HepG2 (cell line): ENCODE data around the gene CXXC5. TPM values are rescaled to one million over a fixed set of nuclear protein-coding genes. Genes with fewer than 3 reads are reported as not detected.

Experiments
- CCAR2 ChIP-seq: fragments of 200-400 bp; formaldehyde crosslinking; optimal IDR thresholded peaks from 2 replicates; pipeline ENCODE3; 2018; ENCODE audit warnings: low read depth, mild to moderate bottlenecking, low read length, moderate library complexity
- FOXP1 ChIP-seq, 2 experiments: fragments of 450-650 bp in 1 of 2; IDR thresholded peaks; 2 replicates each; pipeline ENCODE4 v1.6.1; 2017 to 2018; ENCODE audit warnings: antibody characterized with exemption in 1 of 2
- GZF1 ChIP-seq: sonication (generic); formaldehyde crosslinking; IDR thresholded peaks from 2 replicates; pipeline ENCODE4 v1.5.1; 2020; ENCODE audit warnings: mild to moderate bottlenecking, missing genetic modification reagents
- PAF1 ChIP-seq: IDR thresholded peaks from 2 replicates; pipeline ENCODE4 v1.6.1; 2016; ENCODE audit warnings: missing genetic modification reagents, missing compliant biosample characterization
- SP140L ChIP-seq: sonication (generic); formaldehyde crosslinking; IDR thresholded peaks from 2 replicates; pipeline ENCODE4 v1.4.0; 2020; ENCODE audit warnings: missing genetic modification reagents, borderline replicate concordance
- SRSF1 ChIP-seq: fragments of 200-400 bp; formaldehyde crosslinking; optimal IDR thresholded peaks from 2 replicates; pipeline ENCODE3; 2017; ENCODE audit warnings: mild to moderate bottlenecking, low read depth, low read length, moderate library complexity
- TEAD3 ChIP-seq: optimal IDR thresholded peaks from 2 replicates; pipeline ENCODE3; 2016; ENCODE audit warnings: borderline replicate concordance
- ZNF501 ChIP-seq: sonication (generic); formaldehyde crosslinking; IDR thresholded peaks from 2 replicates; pipeline ENCODE4 v1.5.1; 2020; ENCODE audit warnings: mild to moderate bottlenecking, moderate library complexity, missing genetic modification reagents
- polyA plus RNA-seq, 8 experiments: library from polyadenylated mRNA; depleted of rRNA in 3 of 8; stranded (reverse) in 7 of 8; unstranded in 1 of 8; fragments of >200 nt; fragmentation: Illumina TruSeq in 4 of 8; extraction: Trizol in 4 of 8; gene quantifications; 2 replicates each; pipeline versions ENCODE4 v1.2.1 to v1.2.3, GENCODE V29; 2011 to 2016; ENCODE audit warnings: low read depth in 4 of 8, missing spikeins in 1 of 8, mixed read lengths in 1 of 8; ENCODE audit not compliant: insufficient read depth in 1 of 8
- total RNA-seq, 5 experiments: library from RNA; depleted of rRNA; stranded (reverse); fragments of >200 nt; fragmentation: Illumina TruSeq; extraction: Trizol; gene quantifications; 2 replicates each; pipeline ENCODE4 v1.2.3, GENCODE V29; 2016; ENCODE audit warnings: low read depth in 1 of 5
- TF ChIP-seq, protein P1 (sequence below): sonication (generic); formaldehyde crosslinking; IDR thresholded peaks from 2 replicates; pipeline ENCODE4 v1.4.0; 2020; ENCODE audit warnings: mild to moderate bottlenecking, missing genetic modification reagents
- TF ChIP-seq, protein P2 (sequence below): sonication (generic); formaldehyde crosslinking; IDR thresholded peaks from 2 replicates; pipeline ENCODE4 v1.5.1; 2020; ENCODE audit warnings: mild to moderate bottlenecking, missing genetic modification reagents, borderline replicate concordance
- TF ChIP-seq, protein P3 (sequence below): IDR thresholded peaks from 2 replicates; pipeline ENCODE4 v1.6.1; 2018; ENCODE audit warnings: missing genetic modification reagents

CXXC5 gene
- total and polyA plus RNA-seq, 2 of the 13 experiments (the other 11 are each of a cell fraction or from before 2014, with no cell fraction given), result 32.3 to 33.0 TPM

GRCh38 chr5:139707445-139708003 lies 59.4 kb downstream of the CXXC5 start (continued):
- TF ChIP-seq, protein P1, sequence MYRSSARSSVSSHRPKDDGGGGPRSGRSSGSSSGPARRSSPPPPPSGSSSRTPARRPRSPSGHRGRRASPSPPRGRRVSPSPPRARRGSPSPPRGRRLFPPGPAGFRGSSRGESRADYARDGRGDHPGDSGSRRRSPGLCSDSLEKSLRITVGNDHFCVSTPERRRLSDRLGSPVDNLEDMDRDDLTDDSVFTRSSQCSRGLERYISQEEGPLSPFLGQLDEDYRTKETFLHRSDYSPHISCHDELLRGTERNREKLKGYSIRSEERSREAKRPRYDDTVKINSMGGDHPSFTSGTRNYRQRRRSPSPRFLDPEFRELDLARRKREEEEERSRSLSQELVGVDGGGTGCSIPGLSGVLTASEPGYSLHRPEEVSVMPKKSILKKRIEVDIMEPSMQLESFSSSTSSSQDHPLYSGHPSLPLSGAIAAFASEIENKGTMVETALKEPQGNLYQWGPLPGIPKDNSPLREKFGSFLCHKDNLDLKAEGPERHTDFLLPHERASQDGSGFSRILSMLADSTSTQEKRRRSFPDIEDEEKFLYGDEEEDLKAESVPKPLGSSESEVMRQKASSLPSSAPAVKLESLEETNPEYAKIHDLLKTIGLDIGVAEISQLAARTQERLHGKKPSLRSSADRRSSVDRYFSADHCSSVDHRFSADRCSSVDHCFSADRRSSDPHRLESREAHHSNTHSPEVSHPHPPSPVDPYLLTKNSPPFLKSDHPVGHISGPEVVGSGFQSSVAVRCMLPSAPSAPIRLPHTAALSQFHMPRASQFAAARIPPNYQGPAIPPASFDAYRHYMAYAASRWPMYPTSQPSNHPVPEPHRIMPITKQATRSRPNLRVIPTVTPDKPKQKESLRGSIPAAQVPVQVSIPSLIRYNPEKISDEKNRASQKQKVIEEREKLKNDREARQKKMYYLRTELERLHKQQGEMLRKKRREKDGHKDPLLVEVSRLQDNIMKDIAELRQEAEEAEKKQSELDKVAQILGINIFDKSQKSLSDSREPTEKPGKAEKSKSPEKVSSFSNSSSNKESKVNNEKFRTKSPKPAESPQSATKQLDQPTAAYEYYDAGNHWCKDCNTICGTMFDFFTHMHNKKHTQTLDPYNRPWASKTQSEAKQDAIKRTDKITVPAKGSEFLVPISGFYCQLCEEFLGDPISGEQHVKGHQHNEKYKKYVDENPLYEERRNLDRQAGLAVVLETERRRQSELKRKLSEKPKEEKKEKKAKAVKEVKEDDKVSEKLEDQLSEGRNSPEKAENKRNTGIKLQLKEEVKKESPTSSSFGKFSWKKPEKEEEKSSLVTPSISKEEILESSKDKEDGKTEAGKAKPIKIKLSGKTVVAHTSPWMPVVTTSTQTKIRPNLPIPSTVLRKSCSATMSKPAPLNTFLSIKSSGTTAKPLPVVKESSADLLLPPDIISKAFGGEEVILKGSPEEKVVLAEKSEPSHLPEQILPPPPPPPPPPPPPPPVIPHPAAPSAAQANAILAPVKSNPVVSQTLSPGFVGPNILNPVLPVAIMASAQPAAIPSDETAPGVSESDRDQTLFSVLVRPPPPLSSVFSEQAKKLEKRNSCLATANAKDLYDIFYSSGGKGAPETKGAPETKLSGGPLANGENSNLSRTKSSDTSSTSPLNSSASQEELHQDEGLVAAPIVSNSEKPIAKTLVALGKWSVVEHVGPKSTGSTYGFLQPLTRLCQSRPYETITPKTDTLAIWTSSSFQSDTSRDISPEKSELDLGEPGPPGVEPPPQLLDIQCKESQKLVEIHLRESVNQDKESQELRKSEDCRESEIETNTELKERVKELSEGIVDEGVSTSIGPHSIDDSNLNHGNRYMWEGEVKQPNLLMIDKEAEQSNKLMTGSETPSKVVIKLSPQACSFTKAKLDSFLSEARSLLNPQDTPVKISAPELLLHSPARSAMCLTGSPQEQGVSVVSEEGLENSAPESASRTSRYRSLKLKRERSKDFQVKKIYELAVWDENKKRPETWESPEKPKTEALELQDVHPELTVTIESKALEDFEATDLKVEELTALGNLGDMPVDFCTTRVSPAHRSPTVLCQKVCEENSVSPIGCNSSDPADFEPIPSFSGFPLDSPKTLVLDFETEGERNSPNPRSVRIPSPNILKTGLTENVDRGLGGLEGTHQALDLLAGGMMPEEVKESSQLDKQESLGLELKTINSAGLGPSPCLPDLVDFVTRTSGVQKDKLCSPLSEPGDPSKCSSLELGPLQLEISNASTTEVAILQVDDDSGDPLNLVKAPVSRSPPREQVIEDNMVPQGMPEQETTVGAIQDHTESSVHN, result no peak
- TF ChIP-seq GZF1 (no peak), PAF1 (CRISPR knock-in tag) (no peak), SRSF1 (no peak), SP140L (no peak), ZNF501 (peak; percentile 51; the same call in 1 of the 2 replicates), FOXP1 (IDR thresholded peaks at IDR 0.05) (no peak), FOXP1 (CRISPR knock-in tag; IDR thresholded peaks at IDR 0.05) (peak; percentile 38; the same call in 1 of the 2 replicates), CCAR2 (no peak), TEAD3 (CRISPR knock-in tag) (peak; percentile 9)
- TF ChIP-seq, protein P2, sequence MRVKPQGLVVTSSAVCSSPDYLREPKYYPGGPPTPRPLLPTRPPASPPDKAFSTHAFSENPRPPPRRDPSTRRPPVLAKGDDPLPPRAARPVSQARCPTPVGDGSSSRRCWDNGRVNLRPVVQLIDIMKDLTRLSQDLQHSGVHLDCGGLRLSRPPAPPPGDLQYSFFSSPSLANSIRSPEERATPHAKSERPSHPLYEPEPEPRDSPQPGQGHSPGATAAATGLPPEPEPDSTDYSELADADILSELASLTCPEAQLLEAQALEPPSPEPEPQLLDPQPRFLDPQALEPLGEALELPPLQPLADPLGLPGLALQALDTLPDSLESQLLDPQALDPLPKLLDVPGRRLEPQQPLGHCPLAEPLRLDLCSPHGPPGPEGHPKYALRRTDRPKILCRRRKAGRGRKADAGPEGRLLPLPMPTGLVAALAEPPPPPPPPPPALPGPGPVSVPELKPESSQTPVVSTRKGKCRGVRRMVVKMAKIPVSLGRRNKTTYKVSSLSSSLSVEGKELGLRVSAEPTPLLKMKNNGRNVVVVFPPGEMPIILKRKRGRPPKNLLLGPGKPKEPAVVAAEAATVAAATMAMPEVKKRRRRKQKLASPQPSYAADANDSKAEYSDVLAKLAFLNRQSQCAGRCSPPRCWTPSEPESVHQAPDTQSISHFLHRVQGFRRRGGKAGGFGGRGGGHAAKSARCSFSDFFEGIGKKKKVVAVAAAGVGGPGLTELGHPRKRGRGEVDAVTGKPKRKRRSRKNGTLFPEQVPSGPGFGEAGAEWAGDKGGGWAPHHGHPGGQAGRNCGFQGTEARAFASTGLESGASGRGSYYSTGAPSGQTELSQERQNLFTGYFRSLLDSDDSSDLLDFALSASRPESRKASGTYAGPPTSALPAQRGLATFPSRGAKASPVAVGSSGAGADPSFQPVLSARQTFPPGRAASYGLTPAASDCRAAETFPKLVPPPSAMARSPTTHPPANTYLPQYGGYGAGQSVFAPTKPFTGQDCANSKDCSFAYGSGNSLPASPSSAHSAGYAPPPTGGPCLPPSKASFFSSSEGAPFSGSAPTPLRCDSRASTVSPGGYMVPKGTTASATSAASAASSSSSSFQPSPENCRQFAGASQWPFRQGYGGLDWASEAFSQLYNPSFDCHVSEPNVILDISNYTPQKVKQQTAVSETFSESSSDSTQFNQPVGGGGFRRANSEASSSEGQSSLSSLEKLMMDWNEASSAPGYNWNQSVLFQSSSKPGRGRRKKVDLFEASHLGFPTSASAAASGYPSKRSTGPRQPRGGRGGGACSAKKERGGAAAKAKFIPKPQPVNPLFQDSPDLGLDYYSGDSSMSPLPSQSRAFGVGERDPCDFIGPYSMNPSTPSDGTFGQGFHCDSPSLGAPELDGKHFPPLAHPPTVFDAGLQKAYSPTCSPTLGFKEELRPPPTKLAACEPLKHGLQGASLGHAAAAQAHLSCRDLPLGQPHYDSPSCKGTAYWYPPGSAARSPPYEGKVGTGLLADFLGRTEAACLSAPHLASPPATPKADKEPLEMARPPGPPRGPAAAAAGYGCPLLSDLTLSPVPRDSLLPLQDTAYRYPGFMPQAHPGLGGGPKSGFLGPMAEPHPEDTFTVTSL (CRISPR knock-in tag), result peak; percentile 28; the same call in 1 of the 2 replicates
- TF ChIP-seq, protein P3, sequence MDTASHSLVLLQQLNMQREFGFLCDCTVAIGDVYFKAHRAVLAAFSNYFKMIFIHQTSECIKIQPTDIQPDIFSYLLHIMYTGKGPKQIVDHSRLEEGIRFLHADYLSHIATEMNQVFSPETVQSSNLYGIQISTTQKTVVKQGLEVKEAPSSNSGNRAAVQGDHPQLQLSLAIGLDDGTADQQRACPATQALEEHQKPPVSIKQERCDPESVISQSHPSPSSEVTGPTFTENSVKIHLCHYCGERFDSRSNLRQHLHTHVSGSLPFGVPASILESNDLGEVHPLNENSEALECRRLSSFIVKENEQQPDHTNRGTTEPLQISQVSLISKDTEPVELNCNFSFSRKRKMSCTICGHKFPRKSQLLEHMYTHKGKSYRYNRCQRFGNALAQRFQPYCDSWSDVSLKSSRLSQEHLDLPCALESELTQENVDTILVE (CRISPR knock-in tag), result no peak
